GM12873 (cell line): ENCODE results near the gene HEBP2.
A peak's percentile ranks its signal among the peaks of the same experiment; 100 is the strongest.

Source experiments
- TF ChIP-seq, protein P1 (sequence below): IDR thresholded peaks from 2 replicates; pipeline ENCODE4 v1.5.1; 2012; ENCODE audit warnings: low read depth, mild to moderate bottlenecking, moderate library complexity, low read length, control low read depth; ENCODE audit not compliant: insufficient read depth; ENCODE audit errors: missing control alignments

The HEBP2 gene

DNA sequence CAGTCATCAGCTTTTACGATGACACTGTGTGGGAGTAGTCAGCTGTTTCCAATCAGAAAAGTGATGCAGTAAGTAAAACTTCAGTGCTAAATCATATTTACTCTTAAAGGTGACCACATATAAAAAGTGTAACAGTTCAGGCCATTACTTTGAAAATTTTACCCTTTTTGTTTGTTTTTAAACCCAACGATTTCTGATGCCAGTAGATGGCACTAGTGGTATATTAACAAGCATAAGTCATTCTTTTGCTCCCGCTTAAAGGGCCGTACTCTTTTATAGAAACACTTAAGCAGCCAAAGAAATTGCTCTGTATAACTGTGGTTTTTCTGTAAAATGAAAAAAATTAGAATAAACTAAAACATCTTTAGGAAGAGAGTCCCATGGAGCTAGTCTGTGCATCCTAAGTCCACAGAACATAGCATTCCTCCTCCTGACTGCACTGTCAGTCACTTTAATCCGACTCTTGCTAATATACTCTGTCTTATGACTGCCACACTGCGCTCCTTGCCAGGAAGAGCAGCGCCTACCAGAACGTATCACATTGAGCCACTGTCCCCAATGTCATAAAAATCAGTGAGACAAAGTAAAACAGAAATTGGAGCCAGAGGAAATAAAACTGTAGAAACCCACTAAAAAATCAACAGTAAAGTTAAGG is 25.0 kb downstream of the HEBP2 start:
- TF ChIP-seq, protein P1, sequence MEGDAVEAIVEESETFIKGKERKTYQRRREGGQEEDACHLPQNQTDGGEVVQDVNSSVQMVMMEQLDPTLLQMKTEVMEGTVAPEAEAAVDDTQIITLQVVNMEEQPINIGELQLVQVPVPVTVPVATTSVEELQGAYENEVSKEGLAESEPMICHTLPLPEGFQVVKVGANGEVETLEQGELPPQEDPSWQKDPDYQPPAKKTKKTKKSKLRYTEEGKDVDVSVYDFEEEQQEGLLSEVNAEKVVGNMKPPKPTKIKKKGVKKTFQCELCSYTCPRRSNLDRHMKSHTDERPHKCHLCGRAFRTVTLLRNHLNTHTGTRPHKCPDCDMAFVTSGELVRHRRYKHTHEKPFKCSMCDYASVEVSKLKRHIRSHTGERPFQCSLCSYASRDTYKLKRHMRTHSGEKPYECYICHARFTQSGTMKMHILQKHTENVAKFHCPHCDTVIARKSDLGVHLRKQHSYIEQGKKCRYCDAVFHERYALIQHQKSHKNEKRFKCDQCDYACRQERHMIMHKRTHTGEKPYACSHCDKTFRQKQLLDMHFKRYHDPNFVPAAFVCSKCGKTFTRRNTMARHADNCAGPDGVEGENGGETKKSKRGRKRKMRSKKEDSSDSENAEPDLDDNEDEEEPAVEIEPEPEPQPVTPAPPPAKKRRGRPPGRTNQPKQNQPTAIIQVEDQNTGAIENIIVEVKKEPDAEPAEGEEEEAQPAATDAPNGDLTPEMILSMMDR = peak; percentile 50

DNA sequence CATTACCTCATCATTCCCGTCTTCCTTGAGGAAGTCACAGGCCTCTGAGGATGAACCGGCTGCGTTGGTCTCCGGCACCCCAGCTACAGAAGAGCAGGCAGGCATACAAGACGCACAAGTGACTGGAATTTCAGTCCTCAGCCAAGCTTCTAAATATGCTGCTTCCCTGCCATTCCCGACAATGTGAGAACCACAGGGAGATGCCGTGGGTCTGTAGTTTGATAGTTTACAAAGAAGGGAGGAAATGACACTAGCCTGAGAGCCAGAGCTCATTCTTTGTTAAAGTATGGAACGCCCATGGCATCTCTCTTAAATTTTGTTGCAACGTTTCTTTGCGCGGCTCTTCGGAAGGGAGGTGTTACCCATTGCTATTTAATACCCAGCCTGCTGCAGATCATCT is 25.7 kb downstream of the HEBP2 start:
- TF ChIP-seq, protein P1 = no peak

DNA sequence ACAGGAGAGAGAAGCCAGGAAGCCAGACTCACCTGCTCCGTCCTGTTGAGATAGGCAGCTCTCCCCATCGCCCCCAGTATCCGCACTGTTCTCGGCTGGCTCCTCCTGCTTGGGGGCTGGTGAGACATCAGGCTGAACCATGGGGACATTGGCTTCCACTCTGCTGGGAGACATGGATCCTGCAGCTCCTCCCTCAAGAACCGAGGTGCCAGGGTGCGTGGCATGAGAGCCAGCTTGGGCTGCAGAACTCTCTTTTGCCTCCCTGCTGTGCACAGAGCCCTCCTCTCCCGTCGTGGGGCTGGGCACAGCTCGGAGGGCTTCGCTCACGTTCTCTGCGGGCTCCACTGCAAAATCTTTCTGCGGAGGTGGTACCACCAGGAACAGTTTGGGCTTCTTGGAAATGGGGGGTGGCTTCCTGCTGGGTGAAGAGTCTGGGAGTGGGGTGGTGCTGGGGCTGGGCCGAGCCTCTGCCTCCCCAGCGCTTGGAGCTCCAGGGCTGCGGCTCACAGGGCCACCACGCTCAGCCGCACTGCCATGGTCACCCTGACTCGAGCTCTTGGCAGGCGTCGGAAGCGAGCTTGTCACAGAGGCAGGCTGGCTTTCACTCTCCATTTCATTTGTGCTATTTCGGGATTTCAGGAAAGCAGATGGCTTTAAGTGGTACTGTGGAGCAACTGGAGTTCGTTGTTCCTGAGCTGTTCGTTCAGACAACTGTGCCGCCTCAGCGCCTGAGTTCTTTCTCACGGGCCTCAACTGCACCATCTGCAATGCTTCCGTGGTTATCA is 26.5 kb downstream of the HEBP2 start:
- TF ChIP-seq, protein P1 = no peak

DNA sequence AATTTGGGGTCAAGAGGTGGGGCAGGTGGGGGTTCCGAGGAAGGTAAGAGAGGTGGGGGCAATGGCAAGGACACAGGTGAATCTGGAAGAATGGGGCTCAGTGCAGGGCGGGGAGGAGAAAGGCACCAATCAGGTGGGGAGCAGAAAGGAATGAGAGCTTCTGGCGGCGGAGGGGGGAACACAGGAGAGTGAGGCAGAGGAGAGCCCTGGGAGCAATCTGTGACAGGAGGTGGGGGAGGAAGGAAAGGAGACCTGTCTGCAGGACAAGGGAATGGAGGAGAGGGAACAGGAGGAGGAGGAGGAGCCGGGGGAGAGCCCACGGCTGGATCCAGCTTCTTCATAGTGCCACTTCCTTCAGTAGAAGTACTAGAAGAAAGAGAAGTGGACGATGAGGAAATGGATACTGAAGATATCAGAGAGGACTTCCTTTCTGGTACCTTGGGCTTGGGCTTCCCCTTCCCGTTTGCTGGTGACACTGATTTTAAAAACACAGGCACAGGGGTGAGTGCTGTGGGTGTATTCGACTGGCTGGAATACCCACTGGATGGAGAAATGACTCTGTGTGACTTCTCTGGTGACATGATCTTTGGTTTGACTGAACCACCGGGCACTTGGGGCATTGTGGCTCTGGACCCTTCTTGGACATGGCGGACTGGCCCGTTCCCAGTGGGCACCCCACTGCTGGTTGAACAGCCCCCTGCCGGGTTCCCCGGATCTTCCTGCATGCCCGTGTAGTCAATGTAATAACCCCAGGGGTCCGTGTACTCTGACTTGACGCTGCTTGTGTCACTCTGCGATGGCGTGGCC is 27.4 kb downstream of the HEBP2 start:
- TF ChIP-seq, protein P1 = no peak

DNA sequence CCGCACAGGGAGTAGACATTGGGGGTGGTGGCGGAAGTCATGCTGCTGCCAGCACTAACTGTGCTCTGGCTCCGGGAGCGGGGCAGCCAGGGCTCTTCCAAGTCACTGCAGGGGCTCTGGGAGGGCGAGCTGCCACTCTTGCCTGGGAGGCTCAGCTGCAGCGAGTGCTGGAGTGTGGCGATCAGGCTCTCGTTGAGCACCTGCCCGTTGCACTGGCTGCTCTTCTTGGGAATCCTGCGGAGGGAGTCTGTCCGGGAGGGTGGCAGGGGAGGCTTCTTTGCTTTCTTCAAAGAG is 28.0 kb downstream of the HEBP2 start:
- TF ChIP-seq, protein P1 = no peak

DNA sequence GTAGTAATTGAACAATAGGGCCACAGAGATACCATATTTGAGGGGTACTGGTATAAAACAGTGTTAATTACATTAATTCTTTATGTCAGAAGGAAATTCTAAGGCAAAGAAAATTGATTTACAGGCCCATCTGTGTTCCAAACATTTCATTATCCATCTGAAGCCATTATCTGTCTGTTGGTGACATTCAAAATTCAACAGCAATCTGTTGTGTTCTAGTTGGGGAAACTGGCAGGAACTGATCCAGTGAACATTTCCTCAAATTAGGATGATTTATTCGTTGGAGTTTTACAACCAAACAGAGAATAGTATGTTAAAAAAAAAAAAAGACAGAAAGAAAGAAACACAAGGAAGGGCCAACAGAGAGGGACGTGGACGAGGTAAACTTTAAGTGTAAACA is 30.1 kb downstream of the HEBP2 start:
- TF ChIP-seq, protein P1 = no peak

DNA sequence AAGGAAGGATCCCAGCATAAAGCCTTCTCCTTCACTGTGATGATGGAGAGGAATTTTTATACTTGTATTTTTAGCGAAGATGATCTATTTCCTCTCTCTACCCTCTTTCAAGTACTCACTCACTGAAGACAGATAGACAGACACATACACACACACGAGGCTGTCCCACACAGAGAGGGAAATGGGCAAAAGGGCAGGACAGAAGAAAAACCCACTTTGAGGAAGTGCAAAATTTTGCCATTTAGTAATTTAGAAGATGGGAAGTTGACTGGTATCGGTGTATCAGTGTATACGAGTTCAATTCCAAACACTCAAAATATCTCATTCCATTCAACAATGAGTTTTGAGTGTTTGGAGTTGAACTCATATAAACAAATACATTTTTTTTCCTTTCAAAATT is 30.9 kb downstream of the HEBP2 start:
- TF ChIP-seq, protein P1 = no peak
